ENCODE measurements around the gene LRRC4C.

LRRC4C gene

GRCh38 chr11:41333357-41333756, 126.1 kb downstream of the LRRC4C start:
- DNase-seq (ENCODE audit: low read depth in 1 of 2, low spot score in 1 of 2), result no peak

- DNase-seq (ENCODE audit: low read depth in 1 of 2, low spot score in 1 of 2), result no peak
Observed at GRCh38 chr11:41328324-41328723, 131.1 kb downstream of the LRRC4C start.

- DNase-seq (ENCODE audit: low read depth in 1 of 2, low spot score in 1 of 2), result no peak
Observed at GRCh38 chr11:41323446-41323845, 136.0 kb downstream of the LRRC4C start.

- no peak for DNase-seq (ENCODE audit: low read depth in 1 of 2, low spot score in 1 of 2)
Observed at GRCh38 chr11:41320653-41321052, 138.8 kb downstream of the LRRC4C start.

GRCh38 chr11:41320238-41320637, 139.2 kb downstream of the LRRC4C start:
- no peak for DNase-seq (ENCODE audit: low read depth in 1 of 2, low spot score in 1 of 2)

- no peak for DNase-seq (ENCODE audit: low read depth in 1 of 2, low spot score in 1 of 2)
Observed at GRCh38 chr11:41319434-41319833, 140.0 kb downstream of the LRRC4C start.

- no peak for DNase-seq (ENCODE audit: low read depth in 1 of 2, low spot score in 1 of 2)
Observed at GRCh38 chr11:41316751-41317150, 142.7 kb downstream of the LRRC4C start.

- DNase-seq (ENCODE audit: low read depth in 1 of 2, low spot score in 1 of 2), result no peak
Observed at GRCh38 chr11:41313226-41313625, 146.2 kb downstream of the LRRC4C start.

- DNase-seq (ENCODE audit: low read depth in 1 of 2, low spot score in 1 of 2), result no peak
Observed at GRCh38 chr11:41309716-41310115, 149.7 kb downstream of the LRRC4C start.

- no peak for DNase-seq (ENCODE audit: low read depth in 1 of 2, low spot score in 1 of 2)
Observed at GRCh38 chr11:41309111-41309522, 150.3 kb downstream of the LRRC4C start.

GRCh38 chr11:41308286-41308685, 151.2 kb downstream of the LRRC4C start:
- no peak for DNase-seq (ENCODE audit: low read depth in 1 of 2, low spot score in 1 of 2)

GRCh38 chr11:41307296-41308080, 152.0 kb downstream of the LRRC4C start:
- no peak for DNase-seq (ENCODE audit: low read depth in 1 of 2, low spot score in 1 of 2)

- no peak for DNase-seq (ENCODE audit: low read depth in 1 of 2, low spot score in 1 of 2)
Observed at GRCh38 chr11:41306431-41306830, 153.0 kb downstream of the LRRC4C start.

- no peak for DNase-seq (ENCODE audit: low read depth in 1 of 2, low spot score in 1 of 2)
Observed at GRCh38 chr11:41301023-41301422, 158.4 kb downstream of the LRRC4C start.

GRCh38 chr11:41289408-41289807, 170.0 kb downstream of the LRRC4C start:
- DNase-seq (ENCODE audit: low read depth in 1 of 2, low spot score in 1 of 2), result no peak

- DNase-seq (ENCODE audit: low read depth in 1 of 2, low spot score in 1 of 2), result no peak
Observed at GRCh38 chr11:41286751-41287150, 172.7 kb downstream of the LRRC4C start.

- DNase-seq (ENCODE audit: low read depth in 1 of 2, low spot score in 1 of 2), result no peak
Observed at GRCh38 chr11:41284354-41284753, 175.1 kb downstream of the LRRC4C start.

GRCh38 chr11:41283191-41283930, 176.1 kb downstream of the LRRC4C start:
- no peak for DNase-seq (ENCODE audit: low read depth in 1 of 2, low spot score in 1 of 2)

- no peak for DNase-seq (ENCODE audit: low read depth in 1 of 2, low spot score in 1 of 2)
Observed at GRCh38 chr11:41282395-41282794, 177.1 kb downstream of the LRRC4C start.

GRCh38 chr11:41281131-41281742, 178.2 kb downstream of the LRRC4C start:
- no peak for DNase-seq (ENCODE audit: low read depth in 1 of 2, low spot score in 1 of 2)

GRCh38 chr11:41274831-41275230, 184.6 kb downstream of the LRRC4C start:
- no peak for DNase-seq (ENCODE audit: low read depth in 1 of 2, low spot score in 1 of 2)

GRCh38 chr11:41273908-41274307, 185.5 kb downstream of the LRRC4C start:
- no peak for DNase-seq (ENCODE audit: low read depth in 1 of 2, low spot score in 1 of 2)

Measured in activated CD4-positive, alpha-beta T cell treated with anti-CD3 and anti-CD28 coated beads, Interleukin-2, amount 50 U/mL, for 24 hours (primary cell).